ENCODE results near the gene RNU6-9.
"Not testable (repeated sequence)": the region's sequence is repeated elsewhere in the genome, so short reads cannot be mapped to it uniquely, and the experiment has no call there.

The RNU6-9 gene

DNA sequence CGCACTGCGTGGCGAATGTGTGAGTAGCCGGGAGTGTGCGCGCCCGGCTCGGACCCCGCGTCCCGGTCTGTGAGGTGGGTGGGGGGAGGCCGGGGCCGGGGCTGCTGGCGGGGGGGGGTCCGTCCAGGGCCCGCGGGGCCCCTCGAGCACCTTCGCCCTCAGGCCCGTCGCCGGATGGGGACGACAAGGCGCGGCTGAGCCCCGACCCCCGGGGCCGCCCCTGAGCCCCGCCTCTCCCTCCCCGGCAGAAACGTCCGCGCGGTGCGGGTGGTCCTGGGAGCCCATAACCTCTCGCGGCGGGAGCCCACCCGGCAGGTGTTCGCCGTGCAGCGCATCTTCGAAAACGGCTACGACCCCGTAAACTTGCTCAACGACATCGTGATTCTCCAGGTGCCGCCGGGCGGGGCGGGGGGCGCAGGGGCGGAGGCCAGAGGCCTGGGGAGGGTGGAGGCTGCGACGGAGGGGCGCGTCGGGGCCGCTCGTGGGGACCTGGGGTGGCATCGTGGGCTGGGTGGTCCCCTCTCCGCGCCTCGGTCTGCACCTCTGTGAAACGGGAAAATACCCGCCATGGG lies 40.2 kb upstream of the RNU6-9 start:
- Histone ChIP-seq H3K9me3 (ENCODE audit: control insufficient read depth, insufficient read depth, low read length) (no peaks in the 10 kb centered on the region), H3K79me2 (ENCODE audit: control insufficient read depth, low read length) (no peaks in the 10 kb centered on the region), H3K4me3 (ENCODE audit: low read length) (no peak overlapping the region), H4K20me1 (ENCODE audit: control insufficient read depth, insufficient read depth, low read depth, low read length) (no peaks in the 10 kb centered on the region), H3K4me1 (ENCODE audit: control insufficient read depth, low read length) (no peaks in the 10 kb centered on the region), H3F3A (ENCODE audit: control insufficient read depth, insufficient read depth) (no peaks in the 10 kb centered on the region), H3K4me2 (ENCODE audit: low read length) (no peak overlapping the region), H3K27ac (ENCODE audit: low read depth, low read length) (no peak overlapping the region), H3K27me3 (ENCODE audit: control insufficient read depth, low read length) (peaks cover 3% of the 10 kb centered on the region; the same call in 1 of the 2 replicates), H3K9me2 (replicated peaks; ENCODE audit: control insufficient read depth, low read length) (no peaks in the 10 kb centered on the region), H3K36me3 (ENCODE audit: control insufficient read depth, low read length) (no peaks in the 10 kb centered on the region)
- no peak for TF ChIP-seq EZH2phosphoT487 (IDR thresholded peaks at IDR 0.05; ENCODE audit: borderline replicate concordance, low read length)
- TF ChIP-seq, protein P1, sequence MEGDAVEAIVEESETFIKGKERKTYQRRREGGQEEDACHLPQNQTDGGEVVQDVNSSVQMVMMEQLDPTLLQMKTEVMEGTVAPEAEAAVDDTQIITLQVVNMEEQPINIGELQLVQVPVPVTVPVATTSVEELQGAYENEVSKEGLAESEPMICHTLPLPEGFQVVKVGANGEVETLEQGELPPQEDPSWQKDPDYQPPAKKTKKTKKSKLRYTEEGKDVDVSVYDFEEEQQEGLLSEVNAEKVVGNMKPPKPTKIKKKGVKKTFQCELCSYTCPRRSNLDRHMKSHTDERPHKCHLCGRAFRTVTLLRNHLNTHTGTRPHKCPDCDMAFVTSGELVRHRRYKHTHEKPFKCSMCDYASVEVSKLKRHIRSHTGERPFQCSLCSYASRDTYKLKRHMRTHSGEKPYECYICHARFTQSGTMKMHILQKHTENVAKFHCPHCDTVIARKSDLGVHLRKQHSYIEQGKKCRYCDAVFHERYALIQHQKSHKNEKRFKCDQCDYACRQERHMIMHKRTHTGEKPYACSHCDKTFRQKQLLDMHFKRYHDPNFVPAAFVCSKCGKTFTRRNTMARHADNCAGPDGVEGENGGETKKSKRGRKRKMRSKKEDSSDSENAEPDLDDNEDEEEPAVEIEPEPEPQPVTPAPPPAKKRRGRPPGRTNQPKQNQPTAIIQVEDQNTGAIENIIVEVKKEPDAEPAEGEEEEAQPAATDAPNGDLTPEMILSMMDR (IDR thresholded peaks at IDR 0.05; ENCODE audit: low read depth, low read length, poor library complexity, severe bottlenecking), result no peak

DNA sequence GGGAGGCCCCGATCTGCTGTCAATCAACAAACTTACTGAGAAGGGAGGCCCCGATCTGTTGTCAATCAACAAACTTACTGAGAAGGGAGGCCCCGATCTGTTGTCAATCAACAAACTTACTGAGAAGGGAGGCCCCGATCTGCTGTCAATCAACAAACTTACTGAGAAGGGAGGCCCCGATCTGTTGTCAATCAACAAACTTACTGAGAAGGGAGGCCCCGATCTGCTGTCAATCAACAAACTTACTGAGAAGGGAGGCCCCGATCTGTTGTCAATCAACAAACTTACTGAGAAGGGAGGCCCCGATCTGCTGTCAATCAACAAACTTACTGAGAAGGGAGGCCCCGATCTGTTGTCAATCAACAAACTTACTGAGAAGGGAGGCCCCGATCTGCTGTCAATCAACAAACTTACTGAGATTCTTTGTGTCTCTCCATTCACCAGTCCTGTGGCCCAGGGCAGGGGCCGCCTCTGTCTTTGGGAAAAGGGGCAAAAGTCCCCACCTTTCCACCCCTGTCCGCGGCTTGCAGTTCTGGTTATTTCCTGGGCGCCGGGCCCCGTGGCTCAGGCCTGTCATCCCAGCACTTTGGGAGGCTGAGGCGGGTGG lies 39.6 kb upstream of the RNU6-9 start:
- H3K27ac ChIP-seq (ENCODE audit: low read depth, low read length); H3K36me3 ChIP-seq (ENCODE audit: control insufficient read depth, low read length); H3K4me2 ChIP-seq (ENCODE audit: low read length); H4K20me1 ChIP-seq (ENCODE audit: control insufficient read depth, insufficient read depth, low read depth, low read length); H3K9me3 ChIP-seq (ENCODE audit: control insufficient read depth, insufficient read depth, low read length); H3K9me2 ChIP-seq (replicated peaks; ENCODE audit: control insufficient read depth, low read length); H3K79me2 ChIP-seq (ENCODE audit: control insufficient read depth, low read length); H3K4me1 ChIP-seq (ENCODE audit: control insufficient read depth, low read length); H3K4me3 ChIP-seq (ENCODE audit: low read length); H3K27me3 ChIP-seq (ENCODE audit: control insufficient read depth, low read length); H3F3A ChIP-seq (ENCODE audit: control insufficient read depth, insufficient read depth): not testable (repeated sequence)

DNA sequence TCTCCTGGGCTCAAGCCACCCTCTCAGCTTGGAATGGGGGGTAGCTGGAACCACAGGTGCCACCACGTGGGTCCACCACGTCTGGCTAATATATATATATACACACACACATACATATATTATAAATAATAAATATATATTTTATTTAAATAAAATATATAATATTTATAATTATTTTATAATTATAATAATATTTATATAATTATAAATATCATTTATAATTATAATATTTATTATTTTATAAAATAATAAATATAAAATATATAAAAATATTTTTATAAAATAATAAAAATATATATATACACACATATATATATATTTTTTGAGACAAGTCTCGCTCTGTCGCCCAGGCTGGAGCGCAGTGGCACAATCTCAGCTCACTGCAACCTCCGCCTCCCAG lies 38.7 kb upstream of the RNU6-9 start:
- Histone ChIP-seq H3K4me2 (ENCODE audit: low read length) (no peak overlapping the region), H3K79me2 (ENCODE audit: control insufficient read depth, low read length) (no peaks in the 10 kb centered on the region), H4K20me1 (ENCODE audit: control insufficient read depth, insufficient read depth, low read depth, low read length) (no peaks in the 10 kb centered on the region), H3K4me3 (ENCODE audit: low read length) (no peak overlapping the region), H3K9me3 (ENCODE audit: control insufficient read depth, insufficient read depth, low read length) (no peaks in the 10 kb centered on the region), H3K4me1 (ENCODE audit: control insufficient read depth, low read length) (no peaks in the 10 kb centered on the region), H3K27ac (ENCODE audit: low read depth, low read length) (no peak overlapping the region), H3F3A (ENCODE audit: control insufficient read depth, insufficient read depth) (0 out of 2 replicates have a peak, but pooled peaks cover 2% of the 10 kb centered on the region), H3K27me3 (ENCODE audit: control insufficient read depth, low read length) (peaks cover 3% of the 10 kb centered on the region), H3K36me3 (ENCODE audit: control insufficient read depth, low read length) (no peaks in the 10 kb centered on the region), H3K9me2 (replicated peaks; ENCODE audit: control insufficient read depth, low read length) (no peaks in the 10 kb centered on the region)
- TF ChIP-seq EZH2phosphoT487 (IDR thresholded peaks at IDR 0.05; ENCODE audit: borderline replicate concordance, low read length), result no peak
- TF ChIP-seq, protein P1 (IDR thresholded peaks at IDR 0.05; ENCODE audit: low read depth, low read length, poor library complexity, severe bottlenecking), result no peak

DNA sequence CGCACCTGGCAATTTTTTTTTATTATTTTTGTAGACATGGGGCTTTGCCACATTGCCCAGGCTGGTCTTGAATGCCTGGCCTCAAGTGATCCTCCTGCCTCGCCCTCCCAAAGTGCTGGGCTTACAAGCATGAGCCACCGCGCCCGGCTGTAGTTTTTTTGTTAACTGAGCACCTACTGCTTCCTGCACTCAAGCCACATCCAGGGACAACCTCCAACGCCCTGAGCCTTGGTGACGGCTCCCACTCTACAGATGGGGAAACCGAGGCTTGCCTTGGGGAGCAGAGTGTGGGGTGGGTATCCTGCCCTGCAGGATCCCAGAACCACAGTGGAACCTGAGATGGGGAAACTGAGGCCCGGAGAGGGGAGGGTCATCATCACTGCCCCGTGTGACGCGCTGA lies 38.1 kb upstream of the RNU6-9 start:
- Histone ChIP-seq H3K4me3 (ENCODE audit: low read length) (no peak overlapping the region), H3K4me2 (ENCODE audit: low read length) (no peak overlapping the region), H3K36me3 (ENCODE audit: control insufficient read depth, low read length) (no peaks in the 10 kb centered on the region), H4K20me1 (ENCODE audit: control insufficient read depth, insufficient read depth, low read depth, low read length) (no peaks in the 10 kb centered on the region), H3K9me3 (ENCODE audit: control insufficient read depth, insufficient read depth, low read length) (no peaks in the 10 kb centered on the region), H3K9me2 (replicated peaks; ENCODE audit: control insufficient read depth, low read length) (no peaks in the 10 kb centered on the region), H3K79me2 (ENCODE audit: control insufficient read depth, low read length) (no peaks in the 10 kb centered on the region), H3K4me1 (ENCODE audit: control insufficient read depth, low read length) (no peaks in the 10 kb centered on the region), H3K27me3 (ENCODE audit: control insufficient read depth, low read length) (peaks cover 9% of the 10 kb centered on the region), H3F3A (ENCODE audit: control insufficient read depth, insufficient read depth) (0 out of 2 replicates have a peak, but pooled peaks cover 2% of the 10 kb centered on the region), H3K27ac (ENCODE audit: low read depth, low read length) (no peak overlapping the region)
- TF ChIP-seq EZH2phosphoT487 (IDR thresholded peaks at IDR 0.05; ENCODE audit: borderline replicate concordance, low read length), result no peak
- TF ChIP-seq, protein P1 (IDR thresholded peaks at IDR 0.05; ENCODE audit: low read depth, low read length, poor library complexity, severe bottlenecking), result no peak

Measured in DOHH2 (cell line).